ENCODE data around the gene HDAC4. TPM values are rescaled to one million over a fixed set of nuclear protein-coding genes. Genes with fewer than 3 reads are reported as not detected.
A peak's percentile ranks its signal among the peaks of the same experiment; 100 is the strongest.

The HDAC4 gene
- total RNA-seq, 1 experiment from 2014 or later: 5.5 TPM

DNA sequence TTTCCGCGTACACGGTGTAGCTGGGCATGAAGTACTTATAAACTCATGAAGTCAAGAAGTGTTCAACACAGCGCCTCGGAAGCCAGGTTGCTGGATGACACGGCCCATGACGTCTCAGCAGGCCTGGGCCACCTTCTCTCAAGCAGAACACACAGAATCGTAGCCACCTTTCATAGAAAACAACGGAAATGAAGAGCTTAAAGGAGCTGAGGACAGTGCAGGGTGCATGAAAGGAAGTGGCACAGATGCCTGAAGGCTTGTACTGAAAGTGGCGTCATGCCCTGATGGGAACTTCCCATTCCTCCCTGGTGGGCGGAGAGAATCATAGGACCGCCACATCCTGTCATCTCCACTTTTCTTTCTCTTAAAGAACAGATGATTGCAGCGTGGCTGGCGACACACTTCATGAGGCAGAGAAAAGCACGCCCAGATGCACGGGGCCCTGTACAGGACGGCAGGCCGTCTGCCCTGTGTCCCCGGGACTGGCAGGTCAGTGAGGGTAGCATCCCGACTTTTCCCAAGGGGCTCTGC is 31.1 kb downstream of the HDAC4 start:
- peak; percentile 85 for DNase-seq (ENCODE audit: low read depth)

DNA sequence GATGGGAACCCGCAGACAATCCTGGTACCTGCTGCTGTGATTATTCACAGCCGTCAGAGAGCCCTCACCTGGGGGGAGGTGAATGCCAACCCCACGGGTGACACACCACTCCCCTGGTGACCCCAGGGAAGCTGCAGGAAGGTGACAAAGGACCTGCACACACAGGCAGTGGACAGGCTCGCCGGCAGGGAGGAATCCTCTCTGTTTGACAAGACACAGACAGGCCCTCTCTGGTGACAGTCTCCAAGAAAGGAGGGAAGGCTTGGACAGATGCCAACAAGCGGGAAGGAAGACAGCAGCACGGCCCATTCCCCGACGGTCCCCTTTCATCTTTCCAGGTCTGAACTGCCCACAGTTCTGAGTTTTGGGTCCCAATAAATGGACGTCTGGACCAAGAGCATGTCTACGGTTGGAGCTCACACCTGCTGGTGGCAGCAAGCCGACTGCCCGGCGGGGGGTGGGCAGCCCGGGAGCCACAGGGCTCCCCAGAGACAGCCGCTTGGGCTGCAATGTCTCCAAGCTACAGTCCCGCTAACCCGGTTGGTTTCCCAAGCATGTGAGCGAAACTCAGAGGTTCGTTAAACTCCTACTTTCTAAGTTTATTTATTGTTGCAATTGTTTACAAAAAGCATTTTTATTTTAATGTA is 31.8 kb downstream of the HDAC4 start:
- no peak for DNase-seq (ENCODE audit: low read depth)

- DNase-seq (ENCODE audit: low read depth): no peak
These were observed 32.5 kb downstream of the HDAC4 start for GRCh38 chr2:239368321-239368720.

DNA sequence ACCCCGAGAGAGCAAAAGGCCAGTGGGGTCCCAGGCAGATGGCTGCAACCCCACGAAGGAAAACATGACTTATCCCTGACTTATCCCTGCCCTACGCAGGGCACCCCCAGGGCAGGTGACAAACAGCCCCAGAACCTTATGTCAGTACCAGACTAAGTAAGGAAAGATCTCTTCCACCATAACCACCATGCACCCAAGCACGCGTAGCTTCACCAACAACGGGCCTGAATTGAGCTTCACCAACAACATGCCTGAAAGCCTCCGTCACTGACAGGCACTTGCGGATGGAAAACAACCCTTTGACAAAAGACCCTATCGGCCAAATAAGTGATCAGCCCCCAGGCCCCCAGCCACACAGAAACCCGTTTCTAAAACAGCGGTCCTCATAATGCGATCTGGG is 34.1 kb downstream of the HDAC4 start:
- no peak for DNase-seq (ENCODE audit: low read depth)

- no peak for DNase-seq (ENCODE audit: low read depth)
These were observed 34.9 kb downstream of the HDAC4 start for GRCh38 chr2:239365782-239366435.

DNA sequence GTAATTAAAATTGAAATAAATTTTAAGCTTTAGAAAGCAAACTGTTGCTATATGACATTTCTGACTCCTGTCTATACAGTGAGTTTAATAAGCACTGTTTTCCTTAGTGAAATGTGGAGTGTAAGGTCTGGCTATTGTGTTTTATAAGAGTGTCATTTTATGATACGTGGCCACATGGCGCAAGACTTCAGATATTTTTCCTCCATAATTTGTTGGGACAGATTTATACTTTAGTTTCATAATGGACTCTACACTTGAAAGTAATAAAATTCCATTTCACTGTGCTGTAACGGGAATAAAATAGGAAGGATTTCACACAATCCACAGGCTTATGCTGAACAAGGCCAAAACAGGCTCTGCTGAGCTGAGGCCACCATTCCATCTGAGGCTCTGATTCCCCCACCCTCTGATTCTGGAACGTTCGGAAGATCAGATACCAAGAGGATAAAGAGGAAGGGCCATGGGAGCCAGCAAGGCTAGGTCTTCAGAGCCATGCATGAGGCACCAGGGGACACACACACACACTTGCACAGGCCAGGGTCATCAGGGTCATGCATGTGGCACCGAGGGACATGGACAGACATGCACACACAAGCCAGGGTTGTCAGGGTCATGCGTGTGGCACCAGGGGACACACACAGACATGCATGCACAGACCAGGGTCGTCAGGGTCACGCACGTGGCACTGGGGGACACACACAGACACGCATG is 35.6 kb downstream of the HDAC4 start:
- DNase-seq (ENCODE audit: low read depth): no peak

DNA sequence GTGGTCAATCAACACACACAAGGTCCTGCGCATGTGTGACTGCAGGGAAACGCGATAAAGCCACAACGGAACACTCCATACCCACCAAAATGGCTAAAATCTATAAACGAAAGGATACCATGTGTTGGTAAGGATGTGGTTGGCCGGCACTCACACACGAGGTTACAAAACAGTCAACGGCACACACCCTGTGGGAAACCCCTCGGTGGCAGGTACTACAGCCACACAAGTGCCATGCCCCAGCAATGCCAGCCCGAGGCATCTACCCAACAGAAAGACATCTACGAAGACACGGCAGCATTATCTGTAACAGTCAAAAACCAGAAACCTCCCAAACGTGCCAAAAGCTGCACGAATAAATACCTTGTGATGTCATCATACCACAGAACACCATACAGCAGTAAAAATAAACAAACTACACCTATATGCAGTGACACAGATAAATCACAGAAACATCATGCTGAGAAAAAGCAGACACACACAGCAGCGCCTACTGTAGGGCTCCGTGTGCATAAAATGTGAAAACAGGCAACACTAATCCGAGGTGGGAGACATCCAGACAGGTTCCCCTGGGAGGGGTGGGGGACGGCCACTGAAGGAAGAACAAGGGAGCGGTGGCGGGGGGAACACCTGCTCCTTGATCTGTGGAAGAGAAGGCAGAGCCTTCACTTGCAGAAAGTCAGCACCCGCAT is 36.7 kb downstream of the HDAC4 start:
- DNase-seq (ENCODE audit: low read depth): no peak

DNA sequence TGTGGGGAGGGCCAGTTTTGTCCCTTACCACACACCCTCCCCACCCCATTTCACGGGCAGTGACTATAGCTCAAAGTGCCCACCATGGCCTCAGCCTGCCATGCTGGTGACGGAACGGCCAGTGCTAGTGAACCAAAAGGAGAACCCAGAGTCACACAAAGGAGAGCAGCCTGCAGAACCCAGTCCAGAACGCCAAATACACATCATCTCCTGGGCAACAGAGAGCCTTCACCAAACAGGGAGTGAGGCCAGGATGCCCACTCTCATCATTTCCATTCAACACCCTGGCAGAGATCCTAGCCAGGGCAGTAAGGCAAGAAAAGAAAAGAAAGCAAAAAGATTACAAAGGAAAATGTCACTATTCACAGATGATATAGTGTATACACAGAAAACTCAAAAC is 38.3 kb downstream of the HDAC4 start:
- DNase-seq (ENCODE audit: low read depth): no peak

GRCh38 chr2:239361311-239361642 is 39.5 kb downstream of the HDAC4 start:
- no peak for DNase-seq (ENCODE audit: low read depth)

DNA sequence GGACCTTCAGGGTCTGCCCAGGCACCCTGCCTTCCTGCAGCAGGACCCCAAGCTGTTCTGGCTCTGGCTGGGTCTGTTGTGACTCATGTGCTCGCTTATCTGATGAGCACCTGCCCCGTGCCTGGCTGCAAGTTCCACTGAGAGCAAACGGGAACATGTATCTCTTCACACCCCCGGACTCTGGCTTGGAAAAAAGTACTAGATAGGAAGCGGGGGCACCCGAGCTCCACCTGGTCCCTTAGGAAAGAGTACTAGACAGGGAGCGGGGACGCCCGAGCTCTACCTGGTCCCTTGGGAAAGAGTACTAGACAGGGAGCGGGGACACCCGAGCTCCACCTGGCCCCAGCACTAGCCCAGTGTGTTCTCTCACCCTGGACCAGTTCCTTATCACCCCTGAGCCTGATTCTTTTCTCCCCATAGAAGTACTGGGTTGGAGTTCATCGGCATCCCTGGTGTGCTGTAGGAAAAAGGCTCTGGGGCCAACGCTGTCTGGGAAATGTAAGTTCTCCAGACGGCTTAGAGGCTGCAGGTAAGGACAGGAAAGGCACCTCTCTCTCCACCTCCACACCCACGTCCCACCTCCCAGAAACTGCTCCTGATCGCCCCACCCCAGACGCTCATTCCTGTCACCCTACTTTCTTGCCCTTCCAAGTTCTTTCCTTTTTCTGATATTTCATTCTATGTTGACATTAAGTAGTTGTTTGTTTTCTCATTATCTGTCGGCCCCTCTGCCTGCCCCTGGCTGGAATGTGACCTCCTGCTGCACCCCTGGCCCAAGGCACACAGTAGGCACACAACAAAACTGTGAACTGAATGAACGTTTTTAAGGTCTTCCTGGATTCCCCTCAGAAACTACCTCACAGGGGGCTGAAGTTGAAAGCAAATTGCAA is 40.2 kb downstream of the HDAC4 start:
- DNase-seq (ENCODE audit: low read depth): no peak

DNA sequence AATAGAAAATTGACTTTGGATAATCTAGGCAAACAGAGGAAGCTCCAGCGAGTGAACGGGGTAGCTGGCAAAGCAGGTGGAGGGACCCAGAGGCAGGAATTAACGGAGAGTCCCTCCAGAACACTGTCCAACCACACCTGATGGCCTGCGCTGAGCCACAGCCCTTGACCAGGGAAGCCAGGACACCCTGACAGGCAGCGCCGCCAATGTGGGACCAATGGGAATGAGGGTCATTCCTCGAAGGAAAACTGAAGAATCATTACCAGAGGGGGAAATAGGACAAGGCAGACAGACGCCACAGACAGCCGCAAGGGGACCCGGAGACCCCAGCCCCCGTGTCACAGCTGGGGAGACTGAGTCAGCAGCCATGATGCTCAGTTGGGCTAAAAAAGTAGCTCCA is 40.8 kb downstream of the HDAC4 start:
- DNase-seq (ENCODE audit: low read depth): no peak

DNA sequence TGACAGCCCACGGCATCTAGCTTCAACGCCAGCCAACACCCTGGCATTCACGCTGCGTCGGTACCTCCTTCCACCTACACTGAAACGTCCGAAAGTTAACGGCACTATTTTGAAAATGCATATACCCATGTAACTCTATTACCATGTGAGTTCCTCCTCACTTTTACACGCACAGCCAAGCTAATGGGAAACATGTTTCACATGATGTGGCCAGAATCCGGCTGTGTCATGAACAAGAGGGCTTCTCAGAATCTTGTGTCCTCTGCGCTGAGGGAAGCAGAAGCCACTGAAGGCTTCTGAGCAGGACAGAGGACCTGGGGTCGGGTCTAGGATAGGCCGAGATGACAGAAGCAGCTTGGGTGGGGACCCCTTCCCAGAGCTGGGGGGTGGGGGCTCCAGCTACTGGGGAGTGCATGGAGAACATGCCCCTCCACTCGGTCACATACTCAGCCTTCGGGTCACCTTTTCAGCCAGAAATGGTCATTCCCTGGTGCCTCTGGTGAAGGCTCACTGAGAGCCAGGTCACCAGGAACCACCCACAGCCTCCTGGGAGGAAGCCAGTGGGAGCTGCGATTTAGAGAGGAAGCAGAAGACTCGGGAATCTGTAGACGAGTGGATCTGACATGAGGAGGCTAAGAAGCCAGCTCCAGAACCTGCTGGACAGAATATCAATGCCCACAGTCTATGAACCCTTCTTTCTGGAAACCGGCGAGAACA is 41.5 kb downstream of the HDAC4 start:
- DNase-seq (ENCODE audit: low read depth): no peak

GRCh38 chr2:239358062-239358754 is 42.6 kb downstream of the HDAC4 start:
- no peak for DNase-seq (ENCODE audit: low read depth)

GRCh38 chr2:239355724-239356123 is 45.1 kb downstream of the HDAC4 start:
- no peak for DNase-seq (ENCODE audit: low read depth)

GRCh38 chr2:239355139-239355538 is 45.7 kb downstream of the HDAC4 start:
- no peak for DNase-seq (ENCODE audit: low read depth)

GRCh38 chr2:239354791-239355136 is 46.1 kb downstream of the HDAC4 start:
- no peak for DNase-seq (ENCODE audit: low read depth)

DNA sequence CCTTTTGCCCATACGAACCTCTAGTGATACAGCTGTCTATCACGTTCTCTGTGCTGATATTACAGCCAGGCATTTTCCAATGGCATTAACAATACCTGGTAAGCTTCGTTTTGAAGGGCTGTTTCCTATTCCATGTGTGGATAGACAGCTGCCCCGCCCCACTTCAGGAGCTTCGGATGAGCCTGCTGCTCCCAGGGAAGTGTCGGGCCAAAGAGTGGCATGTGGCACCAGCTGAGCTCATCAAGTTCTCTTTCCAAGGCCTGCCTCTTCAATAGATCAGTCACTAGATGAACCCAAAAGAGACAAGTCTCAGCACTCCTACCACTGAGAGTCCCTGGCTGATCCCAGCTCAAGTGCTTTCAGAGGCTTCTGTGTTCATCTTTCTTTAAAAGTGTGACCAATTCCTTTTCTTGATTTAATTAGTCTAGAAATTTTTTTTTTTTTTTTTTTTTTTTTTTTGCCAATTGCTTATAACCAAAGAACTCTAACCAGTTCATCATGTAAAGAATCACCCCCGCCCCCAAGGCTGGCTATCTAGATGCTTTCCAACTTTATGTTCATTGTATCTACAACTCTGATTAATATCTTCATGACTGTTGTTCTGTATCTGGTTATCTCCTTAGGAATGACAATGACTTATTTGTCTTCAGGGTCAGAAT is 46.6 kb downstream of the HDAC4 start:
- DNase-seq (ENCODE audit: low read depth): no peak

DNA sequence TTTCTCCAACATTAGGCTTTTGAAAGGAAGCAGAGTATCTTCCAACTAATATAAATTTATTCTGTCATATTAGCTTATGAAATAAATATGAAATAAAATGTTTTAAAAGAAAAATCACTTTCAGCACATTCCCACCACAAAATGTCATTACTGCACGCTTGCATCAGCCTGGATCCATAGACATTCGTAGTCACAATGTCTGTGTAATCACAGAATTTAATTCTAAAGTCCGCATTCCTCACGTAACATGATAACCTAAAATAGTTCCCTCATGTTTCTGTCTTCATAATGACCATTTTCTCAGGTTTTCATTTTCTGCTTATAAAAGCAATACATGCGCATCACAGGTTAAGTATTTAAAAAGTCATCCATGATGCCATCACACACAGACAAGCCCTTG is 47.1 kb downstream of the HDAC4 start:
- no peak for DNase-seq (ENCODE audit: low read depth)

GRCh38 chr2:239351687-239352086 is 49.1 kb downstream of the HDAC4 start:
- no peak for DNase-seq (ENCODE audit: low read depth)
